IPS-11a (cell line): ENCODE measurements around the gene TENT5A.
"Not testable (repeated sequence)": the region's sequence is repeated elsewhere in the genome, so short reads cannot be mapped to it uniquely, and the experiment has no call there.

ENCODE experiments used
- H3K4me3 ChIP-seq: one replicate; pipeline ENCODE4 v1.5.1; 2013; ENCODE audit warnings: low read depth, low read length, control low read depth

Gene TENT5A

GRCh38 chr6:81751388-81752083 lies 945 bp downstream of the TENT5A start:
- H3K4me3 ChIP-seq: peak overlapping the region; percentile 87

GRCh38 chr6:81750681-81751387 lies 1.6 kb downstream of the TENT5A start:
- H3K4me3 ChIP-seq: peak overlapping the region; percentile 87

- no peak overlapping the region for H3K4me3 ChIP-seq
These were observed 2.3 kb downstream of the TENT5A start for GRCh38 chr6:81750200-81750599.

GRCh38 chr6:81749707-81750106 lies 2.8 kb downstream of the TENT5A start:
- H3K4me3 ChIP-seq: no peak overlapping the region

- no peak overlapping the region for H3K4me3 ChIP-seq
These were observed 3.5 kb downstream of the TENT5A start for GRCh38 chr6:81748994-81749393.

GRCh38 chr6:81747327-81747726 lies 5.2 kb downstream of the TENT5A start:
- no peak overlapping the region for H3K4me3 ChIP-seq

- H3K4me3 ChIP-seq: no peak overlapping the region
These were observed 8.3 kb downstream of the TENT5A start for GRCh38 chr6:81744131-81744530.

- H3K4me3 ChIP-seq: no peak overlapping the region
These were observed 8.8 kb downstream of the TENT5A start for GRCh38 chr6:81743649-81744048.

- H3K4me3 ChIP-seq: no peak overlapping the region
These were observed 10.8 kb downstream of the TENT5A start for GRCh38 chr6:81741689-81742088.

GRCh38 chr6:81740591-81740990 lies 11.9 kb downstream of the TENT5A start:
- H3K4me3 ChIP-seq: not testable (repeated sequence)

GRCh38 chr6:81739230-81740195 lies 13.0 kb downstream of the TENT5A start:
- no peak overlapping the region for H3K4me3 ChIP-seq

GRCh38 chr6:81736428-81736827 lies 16.1 kb downstream of the TENT5A start:
- H3K4me3 ChIP-seq: no peak overlapping the region

- no peak overlapping the region for H3K4me3 ChIP-seq
These were observed 16.6 kb downstream of the TENT5A start for GRCh38 chr6:81735756-81736380.

- H3K4me3 ChIP-seq: no peak overlapping the region
These were observed 17.9 kb downstream of the TENT5A start for GRCh38 chr6:81734500-81735150.

- no peak overlapping the region for H3K4me3 ChIP-seq
These were observed 18.4 kb downstream of the TENT5A start for GRCh38 chr6:81734081-81734480.

- no peak overlapping the region for H3K4me3 ChIP-seq
These were observed 20.7 kb downstream of the TENT5A start for GRCh38 chr6:81731814-81732213.

GRCh38 chr6:81727876-81728517 lies 24.5 kb downstream of the TENT5A start:
- H3K4me3 ChIP-seq: no peak overlapping the region

- no peak overlapping the region for H3K4me3 ChIP-seq
These were observed 27.4 kb downstream of the TENT5A start for GRCh38 chr6:81725127-81725526.

GRCh38 chr6:81722506-81723223 lies 29.8 kb downstream of the TENT5A start:
- H3K4me3 ChIP-seq: no peak overlapping the region
